Peyer's patch (tissue), 4 donors: ENCODE results near the gene HGFAC. TPM values are rescaled to one million over a fixed set of nuclear protein-coding genes. Genes with fewer than 3 reads are reported as not detected.

Experiments
- DNase-seq, 3 donors: peaks; one replicate each; pipeline ENCODE4 v3.0.0-alpha.2; 2017 to 2019
- H3K27ac ChIP-seq, 4 donors: fragments of 200-600 bp; sonication (generic); one replicate each; pipeline ENCODE4 v1.5.1; 2016 to 2019
- H3K27me3 ChIP-seq, 2 donors: fragments of 200-600 bp; sonication (generic); one replicate each; pipeline ENCODE4 v1.5.1; 2019
- H3K36me3 ChIP-seq, 3 donors: fragments of 200-600 bp; sonication (generic); one replicate each; pipeline ENCODE4 v1.5.1; 2016 to 2019
- H3K4me1 ChIP-seq, 4 donors: fragments of 200-600 bp; sonication (generic); one replicate each; pipeline ENCODE4 v1.5.1; 2016 to 2019
- H3K4me3 ChIP-seq, 4 donors: fragments of 200-600 bp; sonication (generic); 1 replicate in 3 of 4; 2 replicates in 1 of 4; pipeline ENCODE4 v1.5.1; 2016 to 2019; ENCODE audit warnings: mild to moderate bottlenecking in 1 of 4
- H3K9me3 ChIP-seq, 4 donors: fragments of 200-600 bp; sonication (generic); one replicate each; pipeline ENCODE4 v1.5.1; 2016 to 2019; ENCODE audit warnings: mild to moderate bottlenecking in 1 of 4
- CTCF ChIP-seq, 6 experiments: fragments of 450-650 bp in 4 of 6; fragments of 200-600 bp in 2 of 6; sonication (generic) in 1 of 6; IDR thresholded peaks; one replicate each; pipeline ENCODE4 v1.5.1; 2017 to 2019; ENCODE audit warnings: antibody characterized with exemption in 6 of 6, mild to moderate bottlenecking in 3 of 6, moderate library complexity in 1 of 6
- POLR2A ChIP-seq, 2 donors: fragments of 450-650 bp; IDR thresholded peaks; one replicate each; pipeline ENCODE4 v1.5.1; 2017; ENCODE audit warnings: antibody characterized with exemption in 2 of 2, mild to moderate bottlenecking in 2 of 2, moderate library complexity in 2 of 2
- total RNA-seq, 4 donors: library from RNA; depleted of rRNA; stranded (reverse); fragments of >200 nt; gene quantifications; one replicate each; pipeline ENCODE4 v1.1.0, GENCODE V29; 2016

HGFAC gene
- total RNA-seq, 4 donors from 2014 or later, result not detected

- Histone ChIP-seq H3K4me3 (no peak overlapping the region), H3K27ac (no peak overlapping the region), H3K4me1 (no peaks in the 10 kb centered on the region), H3K27me3 (no peaks in the 10 kb centered on the region), H3K36me3 (peaks cover 0 to 16% (median 0%) of the 10 kb centered on the region in 3 donors), H3K9me3 (no peaks in the 10 kb centered on the region)
- DNase-seq, result no peak
- no peak for TF ChIP-seq POLR2A (IDR thresholded peaks at IDR 0.05)
Measured at GRCh38 chr4:3429651-3430050, 12.1 kb upstream of the HGFAC start.

- TF ChIP-seq CTCF (IDR thresholded peaks at IDR 0.05), result no peak
- no peak overlapping the region for H3K27ac ChIP-seq
- no peaks in the 10 kb centered on the region for H3K27me3 ChIP-seq
- no peaks in the 10 kb centered on the region for H3K4me1 ChIP-seq
- H3K36me3 ChIP-seq, result peaks cover 0 to 16% (median 0%) of the 10 kb centered on the region in 3 donors
- no peak overlapping the region for H3K4me3 ChIP-seq
- H3K9me3 ChIP-seq, result no peaks in the 10 kb centered on the region
- no peak for DNase-seq
Measured at GRCh38 chr4:3430524-3430923, 11.2 kb upstream of the HGFAC start.

DNA sequence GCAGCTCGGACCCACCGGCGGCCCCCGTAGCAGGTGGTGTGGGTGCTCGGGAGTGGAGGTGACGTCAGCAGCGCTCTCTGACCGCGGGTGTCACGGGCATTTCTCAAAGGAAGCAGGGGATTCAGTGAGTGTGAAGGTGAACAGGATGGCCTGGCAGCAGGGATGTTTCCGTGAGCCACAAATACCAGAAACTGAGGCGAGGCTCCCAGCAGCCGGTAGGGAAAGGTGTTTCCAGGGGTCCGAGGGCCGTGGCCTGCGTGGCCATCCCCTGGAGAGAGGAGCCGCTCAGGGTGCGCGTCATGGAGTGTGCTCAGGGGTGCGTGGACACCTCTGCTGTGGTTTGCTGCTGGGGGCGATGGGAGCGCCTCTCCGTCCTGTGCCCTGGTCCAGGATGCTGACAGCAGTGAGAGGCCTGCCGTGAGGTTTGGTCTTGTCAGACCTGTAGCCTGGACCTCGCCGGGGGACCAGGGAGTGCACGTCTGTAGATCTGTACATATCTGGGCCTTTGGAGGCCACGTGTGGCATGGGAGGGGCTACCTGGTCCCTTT is 10.2 kb upstream of the HGFAC start:
- no peak for TF ChIP-seq POLR2A (IDR thresholded peaks at IDR 0.05)
- TF ChIP-seq CTCF (IDR thresholded peaks at IDR 0.05), result no peak
- peaks cover 0 to 16% (median 0%) of the 10 kb centered on the region in 3 donors for H3K36me3 ChIP-seq

DNA sequence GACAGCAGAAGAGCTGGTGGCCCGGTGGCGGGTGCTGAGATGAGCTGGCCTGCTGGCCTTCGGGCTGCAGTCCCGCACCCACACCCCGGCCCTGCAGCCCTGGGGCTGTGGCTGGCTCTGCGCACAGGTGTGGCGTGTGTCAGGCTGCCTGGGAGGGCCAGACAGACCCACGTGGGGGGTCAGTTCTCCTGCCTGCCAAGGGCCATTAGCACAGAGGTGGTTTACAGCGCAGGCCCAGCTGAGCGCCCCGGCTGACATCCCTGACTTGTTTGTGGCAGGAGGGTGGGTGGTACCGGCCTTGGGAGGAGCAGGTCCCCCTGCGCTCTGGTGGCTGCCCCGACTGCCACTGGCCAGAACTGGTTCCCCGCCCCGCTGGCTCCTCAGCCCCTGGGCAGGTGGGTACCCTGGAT is 9.4 kb upstream of the HGFAC start:
- TF ChIP-seq CTCF (IDR thresholded peaks at IDR 0.05), result no peak
- no peak for TF ChIP-seq POLR2A (IDR thresholded peaks at IDR 0.05)

More for the DNA sequence above, 10.2 kb upstream of the HGFAC start:
- H3K27me3 ChIP-seq, result no peaks in the 10 kb centered on the region
- H3K4me3 ChIP-seq, result no peak overlapping the region
- no peaks in the 10 kb centered on the region for H3K9me3 ChIP-seq
- H3K4me1 ChIP-seq, result no peaks in the 10 kb centered on the region
- no peak for DNase-seq
- H3K27ac ChIP-seq, result no peak overlapping the region

DNA sequence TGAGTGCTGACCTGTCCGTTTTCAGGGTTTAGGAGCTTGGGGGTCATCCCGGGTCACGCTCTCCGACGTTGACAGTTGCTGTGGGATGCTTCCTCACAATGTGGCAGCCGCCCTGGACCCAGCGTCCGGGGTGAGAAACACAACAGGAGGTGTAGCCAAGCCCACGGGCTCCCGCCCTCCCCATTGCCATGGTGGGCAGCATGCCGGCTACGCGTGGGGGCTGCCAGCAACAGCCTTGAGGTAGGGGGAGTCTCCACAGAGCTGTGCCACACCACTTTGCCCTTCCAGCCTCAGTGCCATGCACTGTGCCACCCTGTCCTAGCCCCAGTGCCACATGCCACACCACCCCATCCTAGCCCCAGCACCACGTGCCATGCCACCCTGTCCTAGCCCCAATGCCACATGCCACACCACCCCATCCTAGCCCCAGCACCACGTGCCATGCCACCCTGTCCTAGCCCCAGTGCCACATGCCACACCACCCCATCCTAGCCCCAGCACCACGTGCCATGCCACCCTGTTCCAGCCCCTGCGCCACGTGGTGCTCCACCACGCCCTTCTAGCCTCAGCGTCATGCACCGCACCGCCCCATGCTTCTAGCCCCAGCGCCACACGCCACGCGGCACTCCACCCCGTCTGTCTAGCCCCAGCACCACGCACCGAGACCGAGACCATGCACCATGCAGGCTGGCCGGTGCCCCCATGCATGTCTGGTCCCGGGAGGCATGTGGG is 8.5 kb upstream of the HGFAC start:
- Histone ChIP-seq H3K27ac (no peak overlapping the region), H3K4me1 (no peaks in the 10 kb centered on the region), H3K36me3 (peaks cover 0 to 11% (median 0%) of the 10 kb centered on the region in 3 donors), H3K9me3 (no peaks in the 10 kb centered on the region), H3K27me3 (no peaks in the 10 kb centered on the region), H3K4me3 (no peak overlapping the region)
- DNase-seq, result no peak
- TF ChIP-seq POLR2A (IDR thresholded peaks at IDR 0.05), result no peak
- no peak for TF ChIP-seq CTCF (IDR thresholded peaks at IDR 0.05)

More for the DNA sequence above, 9.4 kb upstream of the HGFAC start:
- H3K27ac ChIP-seq, result no peak overlapping the region
- H3K4me3 ChIP-seq, result no peak overlapping the region
- H3K4me1 ChIP-seq, result no peaks in the 10 kb centered on the region
- no peaks in the 10 kb centered on the region for H3K9me3 ChIP-seq
- no peaks in the 10 kb centered on the region for H3K27me3 ChIP-seq
- peaks cover 0 to 16% (median 0%) of the 10 kb centered on the region in 3 donors for H3K36me3 ChIP-seq
- no peak for DNase-seq

GRCh38 chr4:3434881-3435685 is 6.7 kb upstream of the HGFAC start:
- no peaks in the 10 kb centered on the region for H3K4me1 ChIP-seq
- no peak for DNase-seq
- TF ChIP-seq POLR2A (IDR thresholded peaks at IDR 0.05), result no peak
- TF ChIP-seq CTCF (IDR thresholded peaks at IDR 0.05), result no peak
- H3K4me3 ChIP-seq, result no peak overlapping the region
- H3K9me3 ChIP-seq, result no peaks in the 10 kb centered on the region
- H3K36me3 ChIP-seq, result no peaks in the 10 kb centered on the region
- H3K27ac ChIP-seq, result no peak overlapping the region
- H3K27me3 ChIP-seq, result no peaks in the 10 kb centered on the region
